A549 (cell line): ENCODE measurements around the gene FNDC7. TPM values are rescaled to one million over a fixed set of nuclear protein-coding genes. Genes with fewer than 3 reads are reported as not detected.

ENCODE experiments used
- ATAC-seq, 2 experiments: fragments of 200-7000 bp in 1 of 2; fragments of >200 bp in 1 of 2; cut with Nextera tagmentation in 1 of 2; cut with Tn5 transposase in 1 of 2; 3 replicates each; pipeline versions ENCODE4 v1.8.0 to v1.9.1; 2018 to 2020; ENCODE audit warnings: mild to moderate bottlenecking in 1 of 2, moderate library complexity in 1 of 2
- CTCF ChIA-PET: fragments of 300-600 bp; sonication (Branson Sonifier 250); formaldehyde crosslinking; extraction: SDS; loops from one replicate; lab custom pipeline; 2021; ENCODE audit warnings: antibody characterized with exemption, inconsistent platforms; lab: Yijun Ruan, JAX
- POLR2A ChIA-PET: fragments of 350-600 bp; formaldehyde crosslinking; extraction: SDS; loops from one replicate; lab custom pipeline; 2021; ENCODE audit warnings: antibody characterized with exemption, inconsistent platforms; lab: Yijun Ruan, JAX
- DNase-seq, 2 experiments: peaks; one replicate each; pipeline versions ENCODE4 v3.0.0 to v3.0.0-alpha.2; 2011 to 2016; ENCODE audit warnings: low read depth in 1 of 2, low spot score in 1 of 2
- FAIRE-seq: peaks from 2 replicates; lab custom pipeline; 2011; peaks lifted over from hg19 to GRCh38; lab: Jason Lieb, UNC
- H3K27ac ChIP-seq, 2 experiments: fragments of >200 bp; sonication (Bioruptor Twin); formaldehyde crosslinking; 3 replicates each; pipeline ENCODE4 v1.5.1; 2016 to 2017
- H3K4me1 ChIP-seq: fragments of >200 bp; sonication (Bioruptor Twin); formaldehyde crosslinking; 3 replicates; pipeline ENCODE4 v1.6.1; 2016
- H3K4me2 ChIP-seq: fragments of >200 bp; sonication (Bioruptor Twin); formaldehyde crosslinking; 3 replicates; pipeline ENCODE4 v1.6.1; 2016
- H3K4me3 ChIP-seq: fragments of >200 bp; sonication (Bioruptor Twin); formaldehyde crosslinking; 3 replicates; pipeline ENCODE4 v1.5.1; 2016
- H3K9me3 ChIP-seq: fragments of >200 bp; sonication (Bioruptor Twin); formaldehyde crosslinking; 3 replicates; pipeline ENCODE4 v1.6.1; 2016
- BCL3 ChIP-seq: fragments of >200 bp; sonication (Bioruptor Twin); formaldehyde crosslinking; IDR thresholded peaks from 3 replicates; pipeline ENCODE4 v1.6.1; 2016
- CHD2 ChIP-seq: fragments of 150-350 bp; IDR thresholded peaks from 2 replicates; pipeline ENCODE4 v1.6.1; 2014; ENCODE audit warnings: low read length; ENCODE audit not compliant: partially characterized antibody
- CTCF ChIP-seq: fragments of >200 bp; sonication (Bioruptor Twin); formaldehyde crosslinking; IDR thresholded peaks from 3 replicates; pipeline ENCODE4 v1.5.1; 2016
- ELK1 ChIP-seq: fragments of 150-350 bp; IDR thresholded peaks from 2 replicates; pipeline ENCODE4 v1.6.1; 2014; ENCODE audit warnings: low read depth, mild to moderate bottlenecking, low read length
- FOSB ChIP-seq: fragments of 250-450 bp; sonication (Bioruptor Pico); IDR thresholded peaks from 2 replicates; pipeline ENCODE4 v1.5.0; 2020; ENCODE audit warnings: mild to moderate bottlenecking, moderate library complexity
- FOSL2 ChIP-seq, 2 experiments: fragments of 450-650 bp in 1 of 2; fragments of >200 bp in 1 of 2; sonication (Bioruptor Twin) in 1 of 2; formaldehyde crosslinking; IDR thresholded peaks; 2 replicates each; pipeline versions ENCODE4 v1.5.0 to v1.6.1; 2016 to 2020; ENCODE audit warnings: mild to moderate bottlenecking in 1 of 2, moderate library complexity in 1 of 2
- FOXS1 ChIP-seq: fragments of 250-450 bp; sonication (Bioruptor Pico); IDR thresholded peaks from 2 replicates; pipeline ENCODE4 v1.5.0; 2020; ENCODE audit warnings: mild to moderate bottlenecking, moderate library complexity
- GATA3 ChIP-seq: IDR thresholded peaks from 2 replicates; pipeline ENCODE4 v1.6.1; 2012; ENCODE audit warnings: borderline replicate concordance
- HES2 ChIP-seq: fragments of >200 bp; sonication (Bioruptor Twin); formaldehyde crosslinking; IDR thresholded peaks from 2 replicates; pipeline ENCODE4 v1.6.1; 2016
- HEYL ChIP-seq: fragments of 250-450 bp; sonication (Bioruptor Pico); IDR thresholded peaks from 2 replicates; pipeline ENCODE4 v1.8.0; 2021; ENCODE audit warnings: mild to moderate bottlenecking, moderate library complexity
- HOXA7 ChIP-seq: fragments of 250-450 bp; sonication (Bioruptor Pico); IDR thresholded peaks from 2 replicates; pipeline ENCODE4 v1.5.0; 2020; ENCODE audit warnings: mild to moderate bottlenecking, moderate library complexity
- JUN ChIP-seq, 2 experiments: fragments of >200 bp; sonication (Bioruptor Twin); formaldehyde crosslinking; IDR thresholded peaks; 2 replicates in 1 of 2; 3 replicates in 1 of 2; pipeline ENCODE4 v1.6.1; 2016 to 2017
- JUNB ChIP-seq: fragments of >200 bp; sonication (Bioruptor Twin); formaldehyde crosslinking; IDR thresholded peaks from 2 replicates; pipeline ENCODE4 v1.6.1; 2016
- MAFK ChIP-seq: fragments of 450-650 bp; IDR thresholded peaks from 2 replicates; pipeline ENCODE4 v1.6.1; 2014; ENCODE audit not compliant: partially characterized antibody
- MAZ ChIP-seq: fragments of 150-350 bp; IDR thresholded peaks from 2 replicates; pipeline ENCODE4 v1.6.1; 2014; ENCODE audit warnings: antibody characterized with exemption, low read depth, low read length, borderline replicate concordance
- NFE2L2 ChIP-seq: fragments of 150-350 bp; conservative IDR thresholded peaks from 2 replicates; pipeline ENCODE4 v1.6.1; 2014; ENCODE audit warnings: low read length
- POLR2A ChIP-seq: IDR thresholded peaks from 2 replicates; pipeline ENCODE4 v1.6.1; 2012; ENCODE audit warnings: mild to moderate bottlenecking, low read length
- RARB ChIP-seq: fragments of 250-450 bp; sonication (Bioruptor Pico); IDR thresholded peaks from 2 replicates; pipeline ENCODE4 v1.8.0; 2021; ENCODE audit warnings: mild to moderate bottlenecking, moderate library complexity
- TP53 ChIP-seq: fragments of 250-450 bp; sonication (Bioruptor Pico); IDR thresholded peaks from 2 replicates; pipeline ENCODE4 v1.5.0; 2021; ENCODE audit warnings: mild to moderate bottlenecking, moderate library complexity
- WGBS: methylation state at CpG from one replicate; pipeline ENCODE4 v1.1.6; 2017; ENCODE audit errors: missing lambda C conversion rate; 5-methylcytosine and 5-hydroxymethylcytosine counted together
- polyA plus RNA-seq, 4 experiments: library from polyadenylated mRNA; depleted of rRNA in 3 of 4; stranded (reverse); fragments of >200 nt; fragmentation: RNase III in 1 of 4; extraction: RNeasy Plus Mini Kit Qiagen cat#74134 plus additional on column Dnase treatment in 1 of 4; gene quantifications; 2 replicates in 3 of 4; 3 replicates in 1 of 4; pipeline ENCODE4 v1.2.3, GENCODE V29; 2011 to 2017

The FNDC7 gene
- polyA plus RNA-seq, 2 of the 4 experiments (the other 2 are of a cell fraction), result not detected

GRCh38 chr1:108746382-108747170, 33.9 kb downstream of the FNDC7 start, which contains the start of gene STXBP3 (continued):
- TF ChIP-seq HEYL (no peak), JUNB (no peak), CHD2 (no peak), ELK1 (no peak), FOSB (CRISPR knock-in tag) (no peak), RARB (CRISPR knock-in tag) (no peak), JUN (IDR thresholded peaks at IDR 0.05) (peak; percentile 26 to 83; a peak in 2 of 5 replicates), MAZ (peak; percentile 23; the same call in 1 of the 2 replicates), FOXS1 (CRISPR knock-in tag) (no peak)

GRCh38 chr1:108747171-108747850, 34.6 kb downstream of the FNDC7 start:
- CTCF ChIA-PET, result interaction anchor here (0.7 to 1.3 kb wide), 3 partner anchors 11 to 151 kb away, joined by 3 read pairs; no protein-coding TSS in a partner anchor
- POLR2A ChIA-PET, result interaction anchor here (0.6 to 1.0 kb wide), 5 partner anchors 15 to 187 kb away, joined by 3 to 18 read pairs (median 4); partner anchors contain the start of genes EEIG2 and PRPF38B
- peak overlapping the region; percentile 68 for H3K4me2 ChIP-seq
- H3K4me1 ChIP-seq, result 0 out of 3 replicates have a peak, but pooled peaks cover 5% of the 10 kb centered on the region
- H3K9me3 ChIP-seq, result no peaks in the 10 kb centered on the region
- peak overlapping the region; percentile 97 for H3K27ac ChIP-seq
- DNase-seq (peak; percentile 72 to 88), ATAC-seq (peak; percentile 92 to 93), FAIRE-seq (no peak)
- WGBS, result 2% methylated on average over 11 of the region's 15 CpGs
- H3K4me3 ChIP-seq, result peak overlapping the region; percentile 76
- TF ChIP-seq FOXS1 (CRISPR knock-in tag), result no peak
- TF ChIP-seq GATA3, result no peak
- TF ChIP-seq FOSL2 (IDR thresholded peaks at IDR 0.05), result no peak
- no peak for TF ChIP-seq FOSL2 (CRISPR knock-in tag; IDR thresholded peaks at IDR 0.05)
- TF ChIP-seq MAFK, result peak; percentile 76
- peak; percentile 37; the same call in 1 of the 2 replicates for TF ChIP-seq POLR2A
- no peak for TF ChIP-seq HES2
- no peak for TF ChIP-seq HOXA7 (CRISPR knock-in tag)
- TF ChIP-seq MAZ, result no peak
- TF ChIP-seq CTCF, result no peak
- no peak for TF ChIP-seq HEYL
- no peak for TF ChIP-seq TP53
- TF ChIP-seq ELK1, result no peak
- TF ChIP-seq NFE2L2, result no peak
- 0 out of 3 replicates have a peak, but pooled peaks have one; percentile 18 for TF ChIP-seq BCL3
- peak; percentile 2 to 59; a peak in 2 of 5 replicates for TF ChIP-seq JUN (IDR thresholded peaks at IDR 0.05)
